GM19099 (cell line): ENCODE results near the gene SMPX.

Experiments
- POLR2A ChIP-seq: IDR thresholded peaks from 3 replicates; pipeline ENCODE4 v1.6.1; 2011; ENCODE audit warnings: low read depth; ENCODE audit not compliant: insufficient read length; ENCODE audit errors: extremely low read depth

The SMPX gene

DNA sequence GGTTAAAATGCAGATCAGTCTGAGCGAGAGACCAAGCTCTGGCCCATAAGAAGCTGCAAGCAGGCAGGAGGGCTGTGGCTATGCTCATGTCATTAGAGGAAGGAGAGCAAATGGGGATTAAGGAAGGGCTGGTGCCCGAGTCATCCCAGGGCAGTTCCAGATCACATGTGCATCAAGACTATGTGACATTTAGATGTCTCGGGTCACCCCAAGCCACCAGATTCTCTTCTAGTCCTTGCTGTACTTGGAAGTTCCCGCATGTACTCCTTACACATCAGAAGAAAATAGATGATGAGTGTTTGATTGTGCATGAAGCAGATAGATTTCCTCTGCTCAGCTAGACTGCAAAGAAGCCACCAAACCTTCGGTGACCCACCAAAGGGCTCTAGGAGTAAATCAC, 57.6 kb downstream of the SMPX start:
- TF ChIP-seq POLR2A, result no peak

DNA sequence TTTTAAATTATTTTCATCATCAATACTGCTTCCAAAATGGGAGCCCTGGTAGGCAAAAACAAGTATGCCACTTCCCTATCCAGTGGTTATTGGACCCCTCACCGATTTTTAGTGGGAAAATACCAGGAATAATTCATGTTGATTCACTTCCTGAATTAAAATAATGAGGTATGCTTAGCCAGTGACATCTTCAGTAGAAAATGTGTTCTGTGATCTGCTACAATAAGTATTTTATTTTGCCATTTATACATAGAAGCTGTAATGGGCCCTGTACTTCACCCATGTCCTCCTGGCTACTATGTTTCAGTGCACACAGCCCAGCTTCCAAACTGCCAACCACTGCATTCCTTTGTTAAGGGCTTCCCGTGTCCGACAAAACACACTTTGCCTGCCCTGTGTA, 58.8 kb downstream of the SMPX start:
- TF ChIP-seq POLR2A, result no peak

DNA sequence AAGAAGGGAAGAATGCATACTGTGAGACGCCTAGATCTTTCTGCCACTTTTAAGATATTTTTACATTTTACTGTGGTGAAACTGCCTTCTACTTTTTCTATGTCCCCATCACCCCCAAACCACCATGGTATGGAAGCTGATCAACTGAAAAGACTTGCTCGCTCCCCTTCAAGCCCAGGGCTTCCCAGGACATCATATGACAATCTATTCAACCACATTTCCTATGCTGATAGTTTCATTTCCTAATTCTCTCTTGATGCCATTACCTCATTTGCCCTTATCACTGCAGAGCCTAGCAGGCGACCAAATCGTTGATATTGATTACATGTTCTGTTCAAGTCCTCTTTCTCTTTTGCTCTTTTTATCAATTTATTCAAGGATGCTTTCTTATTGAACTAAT, 59.6 kb downstream of the SMPX start:
- TF ChIP-seq POLR2A, result no peak

DNA sequence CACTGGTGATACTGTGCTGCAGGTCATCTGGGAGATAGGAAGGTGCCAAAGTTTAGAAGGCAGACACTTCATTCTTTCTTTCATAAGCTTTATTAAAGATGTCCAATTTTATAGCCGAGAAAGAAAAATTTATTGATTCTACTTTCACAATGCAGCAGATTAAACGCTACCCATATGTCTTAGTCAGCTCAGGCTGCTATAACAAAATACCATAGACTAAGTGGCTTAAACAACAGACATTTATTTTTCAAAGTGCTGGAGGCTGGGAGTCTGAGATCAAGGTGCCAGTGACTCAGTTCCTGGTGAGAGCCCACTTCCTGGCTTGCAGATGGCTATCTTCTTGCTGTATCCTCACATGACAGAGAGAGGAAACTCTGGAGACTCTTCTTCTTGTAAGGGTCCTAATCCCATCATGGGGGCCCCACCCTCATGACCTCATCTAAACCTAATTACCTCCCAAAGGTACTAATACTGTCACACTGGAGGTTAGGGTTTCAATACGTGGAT, 66.4 kb downstream of the SMPX start:
- TF ChIP-seq POLR2A, result no peak

DNA sequence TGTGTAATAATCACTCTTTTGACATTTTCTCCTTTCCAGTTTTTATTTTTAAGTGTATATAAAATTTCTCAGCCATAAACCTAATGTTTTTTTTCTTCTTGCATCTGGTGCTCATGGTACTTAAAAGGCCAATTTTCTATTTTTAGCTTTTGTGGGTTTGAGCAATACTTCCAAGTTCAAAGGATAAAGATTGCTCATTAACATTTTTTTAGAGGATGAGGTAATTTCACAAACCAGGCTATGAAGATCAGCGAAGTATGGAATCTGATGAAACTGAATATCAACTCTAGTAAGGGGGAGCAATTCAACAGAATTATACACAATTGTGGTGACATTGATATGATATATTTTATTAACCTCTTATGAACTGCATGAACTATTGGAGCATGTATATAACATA, 74.0 kb downstream of the SMPX start:
- TF ChIP-seq POLR2A, result no peak

DNA sequence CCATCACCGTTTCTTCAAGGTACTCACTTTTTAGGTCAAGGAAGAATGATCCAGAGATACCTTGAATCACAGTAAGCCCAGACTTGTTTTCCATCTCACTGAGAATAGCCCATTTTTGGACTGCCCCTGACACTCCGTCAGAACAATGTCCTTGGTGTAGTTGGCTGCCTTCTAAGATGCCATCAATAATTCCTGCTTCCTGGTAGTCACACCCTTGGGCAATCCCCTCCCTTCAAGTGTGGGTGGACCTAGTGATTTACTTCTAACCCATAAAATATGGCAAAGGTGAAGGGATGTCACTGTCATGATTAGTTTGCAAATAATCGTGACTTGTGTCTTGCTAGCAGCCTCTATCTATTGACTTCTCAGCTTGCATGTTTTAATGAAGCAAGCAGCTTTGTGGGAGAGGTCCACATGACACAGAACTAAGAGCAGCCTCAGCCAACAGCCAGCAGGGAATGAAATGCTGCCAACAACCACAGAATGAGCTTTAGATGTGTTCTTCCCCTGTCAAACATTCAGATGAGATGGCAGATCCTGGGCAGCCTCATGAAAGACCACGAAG, 79.8 kb downstream of the SMPX start:
- TF ChIP-seq POLR2A, result no peak

DNA sequence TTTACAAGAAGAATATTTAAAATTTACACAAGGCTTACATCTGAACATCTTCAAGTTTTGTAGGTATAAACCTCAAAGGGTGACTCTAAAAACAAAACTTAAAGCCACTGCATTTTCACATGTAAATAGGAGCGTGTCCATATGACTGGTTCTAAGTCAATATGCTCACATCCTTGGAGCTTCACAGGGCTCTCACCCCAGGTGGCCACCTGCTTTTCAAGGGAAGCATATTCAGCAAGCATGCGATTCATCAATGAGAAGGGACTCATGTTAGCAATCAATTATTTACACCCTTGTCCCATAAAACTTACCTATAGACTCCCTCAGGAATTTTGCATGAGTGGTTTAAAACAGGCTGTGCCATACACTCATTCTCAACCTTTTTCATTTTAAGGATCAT, 82.0 kb downstream of the SMPX start:
- no peak for TF ChIP-seq POLR2A

DNA sequence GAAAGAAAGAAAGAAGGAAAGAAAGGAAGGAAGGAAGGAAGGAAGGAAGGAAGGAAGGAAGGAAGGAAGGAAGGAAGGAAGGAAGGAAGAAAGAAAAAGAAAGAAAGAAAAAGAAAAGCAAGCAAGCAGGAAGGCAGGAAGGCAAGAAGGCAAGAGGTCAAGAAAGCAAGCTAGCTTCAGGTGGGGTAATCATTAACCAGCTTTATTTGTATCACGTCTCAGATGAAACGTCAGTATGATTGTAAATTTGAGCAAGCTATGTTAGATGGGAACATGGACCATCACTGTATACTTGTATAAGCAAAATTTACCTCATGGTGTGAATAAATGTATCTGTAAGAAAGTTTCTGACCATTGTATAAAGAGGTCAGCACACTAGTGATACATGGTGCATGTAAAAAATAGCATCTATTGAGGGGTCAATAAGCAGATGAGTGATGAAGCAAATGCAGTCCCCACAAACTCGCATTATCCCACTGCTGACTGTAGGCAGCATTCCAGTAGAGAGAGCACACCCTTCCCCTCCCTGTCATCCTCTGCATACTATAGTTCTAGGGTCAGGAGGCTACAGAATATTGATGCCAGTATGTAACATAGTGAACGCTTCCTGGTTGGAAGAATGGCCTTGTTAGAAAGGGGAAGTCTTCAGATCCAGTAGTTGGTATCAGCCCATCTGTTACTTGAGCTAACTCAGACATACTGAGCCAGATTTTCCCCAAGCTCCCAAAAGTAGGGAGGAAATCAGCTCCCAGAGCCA, 83.3 kb downstream of the SMPX start:
- TF ChIP-seq POLR2A, result no peak

DNA sequence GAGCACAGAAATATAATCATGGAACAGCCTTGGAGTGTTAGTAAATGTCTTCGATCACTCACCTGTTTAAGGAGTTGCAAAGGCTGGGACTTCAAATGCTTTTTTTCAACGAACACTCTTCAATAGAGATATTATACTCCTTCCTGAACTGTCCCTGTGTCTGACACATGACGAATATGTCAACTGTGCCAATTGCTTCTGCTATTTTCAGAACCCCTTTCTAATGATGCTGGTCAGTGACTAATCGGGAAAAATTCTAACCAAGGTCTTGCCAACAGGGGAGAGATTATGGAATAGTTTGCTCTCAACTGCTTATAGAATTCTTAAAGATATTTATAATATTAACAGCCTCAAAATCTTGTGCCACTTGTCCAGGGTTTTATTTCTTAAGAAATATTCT, 91.2 kb downstream of the SMPX start:
- TF ChIP-seq POLR2A, result no peak

DNA sequence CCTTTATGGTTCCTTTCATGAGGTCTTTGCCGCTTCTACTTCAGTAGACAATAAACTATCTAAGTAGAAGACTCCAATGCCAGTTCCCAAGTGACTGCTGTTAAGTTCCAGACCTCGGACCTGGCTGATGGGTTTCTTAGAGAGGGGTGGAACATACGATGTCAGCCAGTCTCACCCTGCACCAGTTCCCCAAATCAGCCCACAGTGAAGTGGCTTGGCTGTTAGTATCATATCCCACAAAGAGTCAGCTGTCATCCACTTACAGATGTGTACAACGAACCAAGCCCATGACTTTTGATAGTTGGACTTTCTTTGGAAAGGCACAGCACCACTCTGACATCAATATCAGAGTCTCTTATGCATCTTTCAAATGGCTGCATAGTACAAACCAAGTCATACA, 91.7 kb downstream of the SMPX start:
- no peak for TF ChIP-seq POLR2A

DNA sequence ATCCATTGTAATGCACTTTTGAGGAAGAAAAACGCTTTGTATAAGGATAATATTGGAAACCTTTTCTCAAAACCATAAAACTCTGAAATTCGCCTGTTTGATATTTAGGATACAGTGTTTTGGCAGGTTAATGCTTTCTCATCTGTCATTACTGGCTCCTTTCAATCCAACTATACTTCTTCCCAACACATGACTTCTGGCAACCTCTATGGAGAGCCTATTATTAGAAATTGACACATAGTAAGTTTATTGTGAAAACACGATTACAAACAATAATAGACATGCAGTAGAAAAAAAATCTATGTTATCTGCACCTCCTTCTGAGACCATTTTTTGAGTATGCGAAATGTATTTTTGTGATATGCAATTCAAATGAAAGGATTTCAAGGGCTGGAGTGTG, 95.2 kb downstream of the SMPX start:
- no peak for TF ChIP-seq POLR2A

DNA sequence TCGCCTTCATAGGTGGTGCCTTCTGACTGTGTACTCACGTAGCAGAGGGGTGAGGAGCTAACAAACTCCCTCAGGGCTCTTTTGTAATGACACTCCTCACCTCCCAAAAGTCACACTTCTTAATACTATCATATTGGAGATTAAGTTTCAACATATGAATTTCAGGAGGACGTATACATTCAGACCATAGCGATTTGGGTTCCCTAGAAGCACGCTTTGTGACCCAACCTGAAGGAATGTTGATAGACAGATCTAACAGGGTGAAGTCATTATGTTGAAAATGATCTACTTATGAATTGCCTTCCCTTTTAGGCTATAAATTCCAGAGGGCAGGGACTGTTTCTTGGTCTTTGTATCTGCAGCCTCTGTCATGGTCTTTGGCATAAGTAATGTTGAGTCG, 96.6 kb downstream of the SMPX start:
- TF ChIP-seq POLR2A, result no peak

DNA sequence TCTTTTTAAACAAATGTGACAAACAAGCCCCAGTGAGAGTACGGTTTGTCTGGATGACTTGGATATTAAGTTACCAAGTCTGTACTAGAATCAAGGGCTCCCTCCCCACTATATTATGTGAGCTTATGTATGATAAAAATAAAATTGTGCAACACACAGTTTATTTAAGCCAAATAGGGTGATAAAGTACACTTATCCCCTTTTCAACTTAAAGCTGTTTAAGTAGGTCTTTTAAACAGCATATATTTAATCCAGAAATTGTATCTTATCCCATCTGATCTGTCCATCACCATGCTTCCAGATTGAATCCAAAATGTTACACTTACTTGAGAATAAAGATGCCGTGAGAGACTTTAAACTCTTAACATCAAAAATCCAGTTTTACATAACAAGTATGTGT, 97.8 kb downstream of the SMPX start:
- no peak for TF ChIP-seq POLR2A

DNA sequence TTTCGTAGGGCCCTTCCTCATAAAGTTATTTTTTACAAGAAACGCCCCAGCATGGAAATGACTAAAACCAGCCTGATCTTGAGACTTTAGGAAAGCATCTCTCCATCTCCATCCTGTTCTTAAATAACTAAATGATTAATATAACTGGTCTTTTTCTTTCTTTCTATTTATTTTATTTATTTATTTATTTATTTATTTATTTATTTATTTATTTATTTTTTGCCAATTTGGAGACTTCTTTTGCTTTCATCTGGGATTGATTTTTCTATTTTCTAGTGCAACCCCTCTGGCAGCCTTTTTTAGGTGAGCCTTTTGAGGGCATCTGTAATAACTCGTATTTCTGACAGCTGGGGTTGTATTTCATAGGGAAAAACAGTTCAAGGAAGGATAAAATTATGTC, 98.6 kb downstream of the SMPX start:
- no peak for TF ChIP-seq POLR2A

DNA sequence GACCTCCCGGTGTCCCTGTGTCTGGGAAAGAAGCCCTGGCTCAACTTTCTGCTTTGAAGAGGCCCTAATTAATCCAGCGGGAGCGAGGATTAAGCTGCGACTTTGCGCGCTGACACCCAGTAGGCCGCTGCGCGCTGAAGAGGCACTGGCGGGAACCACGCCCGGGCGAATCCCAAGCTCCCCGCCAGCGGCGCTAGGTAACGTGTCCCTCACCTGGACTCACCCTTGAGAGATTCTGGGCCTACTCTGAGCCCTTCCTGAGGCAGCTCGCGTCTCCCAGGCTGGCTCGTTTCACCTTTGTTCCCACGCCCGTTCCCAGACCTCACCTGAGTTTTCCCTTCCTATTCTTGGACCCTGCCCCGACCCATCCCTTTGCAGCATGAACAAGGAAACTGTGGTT, 99.2 kb downstream of the SMPX start:
- TF ChIP-seq POLR2A, result no peak

DNA sequence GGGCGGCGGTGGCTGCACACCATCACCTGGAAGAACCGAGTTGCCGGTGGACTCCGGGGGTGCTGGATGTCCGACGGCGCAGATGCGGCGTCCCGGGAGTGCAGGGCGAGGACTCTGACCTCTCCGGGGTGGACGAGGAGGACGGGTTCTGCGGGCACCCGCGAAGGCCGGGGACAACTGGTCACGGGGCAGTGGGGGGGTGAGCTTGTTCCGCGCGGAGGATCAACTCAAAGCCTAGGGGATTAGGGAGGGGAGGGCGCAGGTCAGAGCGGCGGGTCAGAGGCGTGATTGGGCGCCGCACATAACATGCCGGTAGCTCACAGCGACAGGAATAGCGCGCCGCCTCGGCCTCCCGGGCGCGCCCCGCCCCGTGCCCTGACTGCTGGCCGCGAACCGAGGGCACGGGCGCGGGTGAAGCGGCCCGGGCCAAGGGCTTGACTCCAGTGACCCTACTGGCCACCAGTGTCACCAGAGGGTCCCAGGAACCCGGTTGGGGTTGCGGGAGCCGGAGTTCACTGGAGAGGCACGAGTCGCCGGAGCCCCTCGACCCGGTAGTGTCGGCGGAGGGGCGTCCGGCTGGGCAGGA, 99.7 kb downstream of the SMPX start, which contains the start of gene KLHL34:
Gene KLHL34 (minus strand): TSS at position 179 of the 586 bp plus-strand sequence. CDS start 542 bp downstream, outside the sequence.
- TF ChIP-seq POLR2A, result no peak
